Upper lobe of right lung (tissue), 1 donor: ENCODE results near the gene ZNF655. TPM values are rescaled to one million over a fixed set of nuclear protein-coding genes. Genes with fewer than 3 reads are reported as not detected.

ENCODE experiments used
- ATAC-seq: fragments of 200-7000 bp; cut with Tn5 transposase; one replicate; pipeline ENCODE4 v1.9.1; 2020; ENCODE audit warnings: mild to moderate bottlenecking, moderate library complexity
- DNase-seq: peaks from one replicate; pipeline ENCODE4 v3.0.0-alpha.2; 2020
- H3K27ac ChIP-seq: fragments of 200-600 bp; one replicate; pipeline ENCODE4 v1.8.0; 2022
- H3K27me3 ChIP-seq: fragments of 200-600 bp; one replicate; pipeline ENCODE4 v1.8.0; 2022; ENCODE audit warnings: mild to moderate bottlenecking
- H3K36me3 ChIP-seq: fragments of 200-600 bp; one replicate; pipeline ENCODE4 v1.8.0; 2022
- H3K4me1 ChIP-seq: fragments of 200-600 bp; one replicate; pipeline ENCODE4 v1.8.0; 2022
- H3K4me3 ChIP-seq: fragments of 200-600 bp; one replicate; pipeline ENCODE4 v1.8.0; 2022; ENCODE audit warnings: mild to moderate bottlenecking
- H3K9me3 ChIP-seq: fragments of 200-600 bp; one replicate; pipeline ENCODE4 v1.8.0; 2022
- intact Hi-C: fragments of 100-400 bp; cut with DNase I; formaldehyde crosslinking; loops from one replicate; pipeline ENCODE4 v1.11.0; 2022
- total RNA-seq: library from RNA; stranded (reverse); fragmentation: NEBNext Ultra II Directional; extraction: Animal tissue kit (Norgen Biotek cat#: 25700); gene quantifications from one replicate; pipeline ENCODE4 v1.2.1, GENCODE V29; 2021
- TF ChIP-seq, protein P1 (sequence below): fragments of 200-600 bp; IDR thresholded peaks from one replicate; pipeline ENCODE4 v1.8.0; 2022; ENCODE audit warnings: antibody characterized with exemption
- donor health status: DM: no; HTN: yes; CAD: no; lungs with severe emphysema.

Gene ZNF655
- total RNA-seq, 1 donor from 2014 or later, result 63.1 TPM

DNA sequence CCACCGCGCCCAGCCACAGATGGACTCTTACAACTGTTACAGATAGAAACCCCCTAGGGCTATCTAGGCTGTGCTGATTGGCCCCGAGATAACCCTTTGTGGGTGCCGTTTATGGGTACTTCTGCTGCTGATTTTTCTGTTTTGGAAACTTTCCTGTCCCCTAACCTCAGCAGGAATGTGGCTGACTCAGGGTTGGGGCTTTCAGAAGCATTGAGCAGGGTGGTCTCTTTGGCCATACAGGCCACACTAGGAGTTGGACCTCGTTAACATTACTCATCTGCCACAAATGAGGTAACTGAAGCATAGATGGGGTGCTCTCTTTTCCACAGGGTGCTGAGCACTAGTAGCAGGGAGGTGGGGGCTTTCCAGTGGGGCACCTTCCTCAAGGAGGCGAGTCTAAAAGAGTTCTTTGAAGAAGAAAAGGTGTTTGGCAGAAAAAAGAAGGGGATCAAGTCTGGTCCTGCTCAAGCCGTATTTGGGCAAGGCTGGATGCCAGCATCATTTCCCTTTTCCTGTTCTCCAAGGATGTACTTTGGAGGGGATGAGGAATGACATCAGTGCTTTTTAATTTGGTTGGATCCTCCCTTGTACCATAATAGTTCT, 64.8 kb downstream of the ZNF655 start:
- intact Hi-C loops, result no loop called here
- H3K36me3 ChIP-seq, result peaks cover 98% of the 10 kb centered on the region
- H3K4me3 ChIP-seq, result no peak overlapping the region
- no peak overlapping the region for H3K27ac ChIP-seq
- DNase-seq (no peak), ATAC-seq (no peak)
- TF ChIP-seq, protein P1, sequence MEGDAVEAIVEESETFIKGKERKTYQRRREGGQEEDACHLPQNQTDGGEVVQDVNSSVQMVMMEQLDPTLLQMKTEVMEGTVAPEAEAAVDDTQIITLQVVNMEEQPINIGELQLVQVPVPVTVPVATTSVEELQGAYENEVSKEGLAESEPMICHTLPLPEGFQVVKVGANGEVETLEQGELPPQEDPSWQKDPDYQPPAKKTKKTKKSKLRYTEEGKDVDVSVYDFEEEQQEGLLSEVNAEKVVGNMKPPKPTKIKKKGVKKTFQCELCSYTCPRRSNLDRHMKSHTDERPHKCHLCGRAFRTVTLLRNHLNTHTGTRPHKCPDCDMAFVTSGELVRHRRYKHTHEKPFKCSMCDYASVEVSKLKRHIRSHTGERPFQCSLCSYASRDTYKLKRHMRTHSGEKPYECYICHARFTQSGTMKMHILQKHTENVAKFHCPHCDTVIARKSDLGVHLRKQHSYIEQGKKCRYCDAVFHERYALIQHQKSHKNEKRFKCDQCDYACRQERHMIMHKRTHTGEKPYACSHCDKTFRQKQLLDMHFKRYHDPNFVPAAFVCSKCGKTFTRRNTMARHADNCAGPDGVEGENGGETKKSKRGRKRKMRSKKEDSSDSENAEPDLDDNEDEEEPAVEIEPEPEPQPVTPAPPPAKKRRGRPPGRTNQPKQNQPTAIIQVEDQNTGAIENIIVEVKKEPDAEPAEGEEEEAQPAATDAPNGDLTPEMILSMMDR, result no peak
- H3K4me1 ChIP-seq, result peaks cover under 1% of the 10 kb centered on the region
- no peaks in the 10 kb centered on the region for H3K27me3 ChIP-seq
- H3K9me3 ChIP-seq, result no peaks in the 10 kb centered on the region

DNA sequence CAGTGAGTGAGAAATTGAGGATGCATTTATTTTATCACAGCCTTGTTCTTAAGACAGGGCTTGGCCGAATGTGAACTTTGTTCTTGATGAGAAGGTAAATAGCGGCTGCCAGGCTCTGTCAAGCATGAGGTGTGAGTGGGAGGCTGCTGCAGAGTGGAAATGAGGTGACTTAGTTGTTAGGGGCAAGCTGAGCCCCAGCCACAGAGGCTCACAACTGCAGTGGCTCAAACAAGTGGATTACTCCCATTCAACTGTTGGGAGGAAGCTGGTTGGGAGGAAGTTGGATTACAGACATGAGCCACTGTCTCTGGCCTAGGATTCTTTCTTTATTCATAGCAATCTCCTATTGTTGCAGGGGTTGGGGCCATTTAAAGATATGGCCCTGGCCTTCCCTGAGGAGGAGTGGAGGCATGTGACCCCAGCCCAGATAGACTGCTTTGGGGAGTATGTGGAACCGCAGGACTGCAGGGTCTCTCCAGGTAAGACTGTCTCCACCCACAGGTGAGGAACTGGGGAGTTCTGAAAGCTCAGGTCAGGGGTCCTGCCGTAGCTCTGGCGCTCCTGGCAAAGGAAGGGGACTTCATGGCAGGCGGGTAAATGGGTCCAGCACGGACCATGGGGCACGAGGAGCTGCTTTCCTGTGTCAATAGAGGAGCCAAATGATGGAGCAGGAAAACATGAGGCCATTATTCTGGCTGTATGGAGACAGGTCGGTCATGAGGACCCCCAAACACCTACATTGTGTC, 65.4 kb downstream of the ZNF655 start:
- intact Hi-C loops, result no loop called here
- peaks cover 100% of the 10 kb centered on the region for H3K36me3 ChIP-seq
- H3K27ac ChIP-seq, result peak overlapping the region; percentile 30
- H3K4me3 ChIP-seq, result no peak overlapping the region
- TF ChIP-seq, protein P1, result no peak
- ATAC-seq (no peak), DNase-seq (no peak)
- H3K9me3 ChIP-seq, result no peaks in the 10 kb centered on the region
- no peaks in the 10 kb centered on the region for H3K4me1 ChIP-seq
- H3K27me3 ChIP-seq, result no peaks in the 10 kb centered on the region

GRCh38 chr7:99624484-99624883, 66.0 kb downstream of the ZNF655 start:
- peaks cover 100% of the 10 kb centered on the region for H3K36me3 ChIP-seq
- no peaks in the 10 kb centered on the region for H3K27me3 ChIP-seq
- no peaks in the 10 kb centered on the region for H3K4me1 ChIP-seq
- H3K9me3 ChIP-seq, result no peaks in the 10 kb centered on the region
- no peak for ATAC-seq
- H3K27ac ChIP-seq, result no peak overlapping the region
- no peak overlapping the region for H3K4me3 ChIP-seq
- DNase-seq, result no peak
- TF ChIP-seq, protein P1, result no peak
- intact Hi-C loops, result no loop called here

- Histone ChIP-seq H3K4me1 (no peaks in the 10 kb centered on the region), H3K9me3 (no peaks in the 10 kb centered on the region), H3K36me3 (peaks cover 100% of the 10 kb centered on the region), H3K27me3 (no peaks in the 10 kb centered on the region), H3K4me3 (no peak overlapping the region), H3K27ac (no peak overlapping the region)
- DNase-seq, result no peak
- intact Hi-C loops, result no loop called here
- ATAC-seq, result no peak
- TF ChIP-seq, protein P1, result no peak
These were observed 66.9 kb downstream of the ZNF655 start for GRCh38 chr7:99625321-99625720.

DNA sequence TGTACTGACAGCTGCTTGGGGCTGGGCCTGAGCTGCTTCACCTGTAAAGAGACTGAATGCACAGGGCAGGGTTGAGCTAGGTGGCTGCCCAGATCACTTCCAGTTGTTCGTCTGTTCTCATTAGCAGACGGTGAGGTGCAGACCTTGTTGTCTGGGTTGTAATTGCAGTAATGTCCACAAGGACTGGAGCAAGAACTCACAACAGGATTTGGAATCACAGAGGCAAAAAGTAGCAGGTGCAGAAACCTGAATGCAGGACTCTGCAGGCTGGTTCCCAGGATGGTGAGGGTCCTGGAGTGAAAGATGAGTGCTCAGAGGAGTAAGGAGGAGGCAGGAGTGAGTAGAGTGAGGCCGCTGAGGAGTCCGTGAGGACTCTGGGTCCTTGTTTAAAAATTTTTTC, 67.5 kb downstream of the ZNF655 start:
- TF ChIP-seq, protein P1, result no peak
- Histone ChIP-seq H3K9me3 (no peaks in the 10 kb centered on the region), H3K4me1 (no peaks in the 10 kb centered on the region), H3K4me3 (no peak overlapping the region), H3K36me3 (peaks cover 100% of the 10 kb centered on the region), H3K27ac (no peak overlapping the region), H3K27me3 (no peaks in the 10 kb centered on the region)
- DNase-seq, result no peak
- intact Hi-C loops, result no loop called here
- ATAC-seq, result no peak

Other genes with a start within 250 kb of the ZNF655 start
- gene ARPC1A, start 232.7 kb upstream of the ZNF655 start, total RNA-seq, result 137 TPM
- gene ARPC1B, start 183.9 kb upstream of the ZNF655 start, total RNA-seq, result 219 TPM
- gene PDAP1, start 150.0 kb upstream of the ZNF655 start, total RNA-seq, result 76.4 TPM
- gene BUD31, start 149.7 kb upstream of the ZNF655 start, total RNA-seq, result 72.0 TPM
- gene PTCD1, start 119.8 kb upstream of the ZNF655 start, total RNA-seq, result 7.5 TPM
- 26.9 TPM for gene CPSF4, start 119.7 kb upstream of the ZNF655 start, total RNA-seq
- gene ATP5MF, start 92.5 kb upstream of the ZNF655 start, total RNA-seq, result 231 TPM
- gene ZNF789, start 85.8 kb upstream of the ZNF655 start, total RNA-seq, result 9.6 TPM
- gene ZNF394, start 58.4 kb upstream of the ZNF655 start, total RNA-seq, result 34.5 TPM
- 7.4 TPM for gene ZKSCAN5, start 54.0 kb upstream of the ZNF655 start, total RNA-seq
- gene FAM200A, start 6.5 kb upstream of the ZNF655 start, total RNA-seq, result 4.9 TPM
- gene TMEM225B, start 39.6 kb downstream of the ZNF655 start, total RNA-seq, result 1.0 TPM
- 18.3 TPM for gene ZSCAN25, start 58.3 kb downstream of the ZNF655 start, total RNA-seq
- 15.1 TPM for gene CYP3A5, start 121.4 kb downstream of the ZNF655 start, total RNA-seq
- 1.6 TPM for gene CYP3A7, start 176.6 kb downstream of the ZNF655 start, total RNA-seq
- not detected for gene CYP3A4, start 225.5 kb downstream of the ZNF655 start, total RNA-seq